Spleen (tissue), 11 donors: Measurements from ENCODE around the gene KRTAP10-3. TPM values are rescaled to one million over a fixed set of nuclear protein-coding genes. Genes with fewer than 3 reads are reported as not detected.
A peak's percentile ranks its signal among the peaks of the same experiment; 100 is the strongest.

Experiments used
- DNase-seq: peaks from one replicate; pipeline ENCODE4 v3.0.0-alpha.2; 2020
- H3K27ac ChIP-seq, 8 donors: fragments of 200-600 bp; sonication (generic) in 7 of 8; 1 replicate in 4 of 8; 2 replicates in 4 of 8; pipeline versions ENCODE4 v1.5.0 to v1.8.0; 2016 to 2021; ENCODE audit warnings: inconsistent platforms in 4 of 8, mild to moderate bottlenecking in 4 of 8, moderate library complexity in 1 of 8
- H3K27me3 ChIP-seq, 7 donors: fragments of 200-600 bp; sonication (generic) in 6 of 7; replicated peaks in 1 of 7; 1 replicate in 4 of 7; 2 replicates in 3 of 7; pipeline versions ENCODE4 v1.5.0 to v1.8.0; 2016 to 2021; ENCODE audit warnings: inconsistent platforms in 3 of 7, mild to moderate bottlenecking in 1 of 7
- H3K36me3 ChIP-seq, 6 donors: fragments of 200-600 bp; sonication (generic) in 5 of 6; 1 replicate in 4 of 6; 2 replicates in 2 of 6; pipeline versions ENCODE4 v1.5.0 to v1.8.0; 2016 to 2021; ENCODE audit warnings: inconsistent platforms in 2 of 6
- H3K4me1 ChIP-seq, 6 donors: fragments of 200-600 bp; sonication (generic) in 5 of 6; 1 replicate in 3 of 6; 2 replicates in 3 of 6; pipeline versions ENCODE4 v1.5.0 to v1.8.0; 2016 to 2021; ENCODE audit warnings: inconsistent platforms in 3 of 6
- H3K4me3 ChIP-seq, 8 donors: fragments of 200-600 bp; sonication (generic) in 7 of 8; 1 replicate in 4 of 8; 2 replicates in 4 of 8; pipeline versions ENCODE4 v1.5.0 to v1.8.0; 2016 to 2021; ENCODE audit warnings: inconsistent platforms in 4 of 8, mild to moderate bottlenecking in 4 of 8, moderate library complexity in 2 of 8
- H3K9me3 ChIP-seq, 8 donors: fragments of 200-600 bp; sonication (generic) in 7 of 8; 1 replicate in 4 of 8; 2 replicates in 4 of 8; pipeline versions ENCODE4 v1.5.0 to v1.8.0; 2016 to 2021; ENCODE audit warnings: inconsistent platforms in 4 of 8
- CTCF ChIP-seq, 11 experiments: fragments of 200-600 bp in 7 of 11; fragments of 450-650 bp in 4 of 11; sonication (generic) in 4 of 11; IDR thresholded peaks in 8 of 11; conservative IDR thresholded peaks in 3 of 11; 1 replicate in 7 of 11; 2 replicates in 4 of 11; pipeline versions ENCODE4 v1.4.0 to v1.8.0; 2016 to 2021; ENCODE audit warnings: antibody characterized with exemption in 11 of 11, inconsistent platforms in 4 of 11, mild to moderate bottlenecking in 1 of 11
- POLR2A ChIP-seq, 3 donors: fragments of 450-650 bp; IDR thresholded peaks; one replicate each; pipeline ENCODE4 v1.5.1; 2017; ENCODE audit warnings: antibody characterized with exemption in 3 of 3, mild to moderate bottlenecking in 1 of 3
- POLR2AphosphoS5 ChIP-seq, 3 donors: sonication (generic); formaldehyde crosslinking; IDR thresholded peaks; one replicate each; pipeline ENCODE4 v1.5.1; 2017; ENCODE audit warnings: antibody characterized with exemption in 3 of 3
- WGBS, 5 donors: extraction: QIAGEN DNeasy Blood & Tissue Kit in 3 of 5; methylation state at CpG; one replicate each; pipeline versions ENCODE4 v1.1.5 to v1.1.7; 2013 to 2018; 5-methylcytosine and 5-hydroxymethylcytosine counted together
- intact Hi-C: fragments of 100-400 bp; cut with DNase I; formaldehyde crosslinking; loops from one replicate; pipeline ENCODE4 v1.15.0; 2023; ENCODE audit warnings: low total_unique reads
- polyA plus RNA-seq, 3 donors: library from polyadenylated mRNA; stranded (reverse); fragments of 200-250 nt; gene quantifications; one replicate each; pipeline ENCODE4 v1.2.1, GENCODE V29; 2013
- total RNA-seq, 7 donors: library from RNA; depleted of rRNA in 3 of 7; stranded (reverse); fragments of >200 nt in 3 of 7; fragmentation: NEBNext Ultra II Directional in 4 of 7; extraction: Animal tissue kit (Norgen Biotek cat#: 25700) in 4 of 7; gene quantifications; one replicate each; pipeline versions ENCODE4 v1.1.0 to v1.2.1, GENCODE V29; 2016 to 2021
- donor health status: healthy with polysubstance abuse.
- donor health status: DM: no; HTN: no; CAD: no; lungs with moderate emphysema.
- donor health status: DM: no; HTN: no; CAD: no.
- donor health status: Bipolar disorder and iron deficiency.
- donor health status: healthy.
- donor health status: DM: no; HTN: no; CAD: no.
- donor health status: DM: yes; HTN: yes; CAD: no.

The KRTAP10-3 gene
- total and polyA plus RNA-seq, 10 donors, result not detected

- H3K4me1 ChIP-seq, result no peaks in the 10 kb centered on the region
- no peak overlapping the region for H3K27ac ChIP-seq
- H3K27me3 ChIP-seq, result peaks cover 0 to 38% (median 0%) of the 10 kb centered on the region in 7 donors
- no peak overlapping the region for H3K4me3 ChIP-seq
- TF ChIP-seq POLR2A (IDR thresholded peaks at IDR 0.05) (no peak), POLR2AphosphoS5 (IDR thresholded peaks at IDR 0.05) (no peak), CTCF (IDR thresholded peaks at IDR 0.05 in 8 of 11, conservative IDR thresholded peaks at IDR 0.05 in 3 of 11) (no peak)
- no peaks in the 10 kb centered on the region for H3K36me3 ChIP-seq
- no peaks in the 10 kb centered on the region for H3K9me3 ChIP-seq
- intact Hi-C loops, result no loop called here
- 82 to 88% (median 86%) methylated on average over 10 to 18 of the region's 18 CpGs for WGBS, 5 donors
- peak; percentile 47 for DNase-seq
Observed at GRCh38 chr21:44527983-44528633, 30.5 kb downstream of the KRTAP10-3 start.

DNA sequence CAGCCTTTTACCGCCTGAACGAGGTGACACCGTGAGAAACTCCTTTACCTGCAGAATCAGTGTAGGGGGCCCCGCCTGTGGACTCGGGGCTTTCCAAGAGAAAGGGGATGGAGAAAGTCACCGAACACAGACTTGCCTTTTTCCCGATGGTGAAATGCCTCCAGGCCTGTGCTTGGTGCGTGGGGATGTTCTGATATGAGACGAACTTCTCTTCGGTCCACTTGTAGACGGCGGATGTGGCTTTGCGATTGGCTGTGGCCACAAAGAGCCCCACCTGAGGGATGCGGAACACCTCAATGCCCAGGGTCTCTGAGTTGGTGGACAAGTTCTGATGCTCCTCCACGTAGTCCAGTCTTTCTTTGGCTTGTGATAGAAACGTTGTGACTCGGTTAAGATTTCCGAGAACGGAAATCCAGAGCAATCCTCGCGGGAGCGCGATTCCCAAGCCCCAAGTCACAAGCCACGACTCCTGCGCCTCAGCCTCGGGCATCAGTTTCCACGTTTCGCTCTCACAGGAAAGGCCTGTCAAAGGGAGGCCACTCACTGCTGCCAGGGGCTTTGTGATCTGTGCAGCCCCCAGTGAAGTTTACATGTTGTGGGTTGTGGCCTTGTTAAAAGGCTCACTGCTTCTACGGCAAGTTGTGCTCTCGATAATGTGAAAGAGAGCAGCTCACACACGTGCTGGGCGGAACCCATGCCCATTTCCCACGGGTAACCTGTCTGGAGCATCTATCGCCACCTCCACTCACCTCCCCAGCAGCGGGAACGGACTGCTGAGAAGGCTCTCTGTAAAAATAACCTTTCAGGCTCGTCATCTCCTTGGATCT, 31.2 kb downstream of the KRTAP10-3 start:
- TF ChIP-seq CTCF (IDR thresholded peaks at IDR 0.05 in 8 of 11, conservative IDR thresholded peaks at IDR 0.05 in 3 of 11) (no peak), POLR2AphosphoS5 (IDR thresholded peaks at IDR 0.05) (no peak), POLR2A (IDR thresholded peaks at IDR 0.05) (no peak)
- Histone ChIP-seq H3K9me3 (no peaks in the 10 kb centered on the region), H3K4me3 (no peak overlapping the region), H3K36me3 (no peaks in the 10 kb centered on the region), H3K27me3 (peaks cover 0 to 40% (median 0%) of the 10 kb centered on the region in 7 donors), H3K4me1 (no peaks in the 10 kb centered on the region), H3K27ac (no peak overlapping the region)
- intact Hi-C loops, result no loop called here
- DNase-seq, result no peak
- 88 to 92% (median 88%) methylated on average over 37 of the region's 37 CpGs for WGBS, 5 donors

- 82 to 92% (median 84%) methylated on average over 12 of the region's 12 CpGs for WGBS, 5 donors
Observed at GRCh38 chr21:44526096-44526997, 32.2 kb downstream of the KRTAP10-3 start.

More at GRCh38 chr21:44526096-44526997, 32.2 kb downstream of the KRTAP10-3 start:
- peaks cover 0 to 41% (median 0%) of the 10 kb centered on the region in 7 donors for H3K27me3 ChIP-seq
- H3K9me3 ChIP-seq, result no peaks in the 10 kb centered on the region
- no peak overlapping the region for H3K4me3 ChIP-seq
- no peak for DNase-seq
- intact Hi-C loops, result no loop called here
- H3K4me1 ChIP-seq, result no peaks in the 10 kb centered on the region
- no peaks in the 10 kb centered on the region for H3K36me3 ChIP-seq
- TF ChIP-seq CTCF (IDR thresholded peaks at IDR 0.05 in 8 of 11, conservative IDR thresholded peaks at IDR 0.05 in 3 of 11) (no peak), POLR2A (IDR thresholded peaks at IDR 0.05) (no peak), POLR2AphosphoS5 (IDR thresholded peaks at IDR 0.05) (no peak)
- no peak overlapping the region for H3K27ac ChIP-seq
